ENCODE results near the gene LINC01488.

- TF ChIP-seq CTCF (IDR thresholded peaks at IDR 0.05) (no peak), POLR2A (IDR thresholded peaks at IDR 0.05) (no peak)
Measured at GRCh38 chr11:69470301-69470700, 11.2 kb upstream of the LINC01488 start.

Measured in transverse colon (tissue), 3 donors.